GM19324 (cell line): ENCODE data around the gene TRRAP.

ENCODE experiments used
- ATAC-seq: cut with Tn5 transposase; IDR thresholded peaks from one replicate; pipeline ENCODE4 v1.9.1; 2021; ENCODE audit warnings: mild to moderate bottlenecking, moderate library complexity; ENCODE audit not compliant: unreplicated experiment, low FRiP score

TRRAP gene

DNA sequence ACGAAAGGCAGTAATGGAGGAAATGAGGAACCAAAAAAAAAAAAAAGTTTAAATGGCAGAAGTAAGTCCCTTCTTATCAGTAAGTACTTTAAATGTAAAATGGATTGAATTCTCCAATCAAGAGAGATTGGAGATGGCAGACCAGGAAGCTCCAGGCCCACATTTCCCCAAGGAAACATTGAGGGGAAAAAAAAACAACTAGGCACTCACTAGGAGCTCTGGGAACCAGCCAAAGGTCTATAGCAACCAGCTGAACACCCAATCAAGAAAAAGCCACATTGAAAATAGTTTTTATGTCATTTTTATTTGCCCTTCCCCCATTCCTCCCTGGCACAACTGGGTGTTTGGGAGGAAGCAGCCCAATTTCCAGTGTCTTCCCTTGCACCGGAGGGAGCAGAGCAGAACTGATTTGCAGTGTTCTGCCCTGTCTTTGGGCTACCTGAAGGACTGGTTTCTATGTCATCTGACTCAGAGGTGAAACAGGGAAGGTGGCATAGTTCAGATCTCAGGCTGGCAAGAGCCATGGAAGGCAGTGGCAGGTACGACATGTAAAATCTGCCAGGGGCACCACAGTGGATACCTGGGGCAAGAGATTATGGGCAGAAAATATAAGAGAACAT is 143.7 kb downstream of the TRRAP start:
- no peak for ATAC-seq

DNA sequence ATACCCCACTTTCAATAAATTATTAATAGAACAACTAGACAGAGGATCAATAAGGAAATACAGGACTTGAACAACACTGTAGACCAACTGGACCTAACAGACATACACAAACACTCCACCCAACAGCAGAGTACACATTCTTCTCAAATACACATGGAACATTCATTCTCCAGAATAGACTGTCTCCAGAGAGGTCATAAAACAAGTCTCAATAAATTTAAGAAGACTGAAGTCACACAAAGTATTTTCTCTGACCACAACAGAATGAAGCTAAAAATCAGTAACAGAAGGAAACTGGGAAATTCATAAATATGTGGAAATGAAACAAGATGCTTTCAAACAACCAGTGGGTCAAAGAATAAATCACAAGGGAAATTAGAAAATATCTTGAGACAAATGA is 145.7 kb downstream of the TRRAP start:
- ATAC-seq = no peak

DNA sequence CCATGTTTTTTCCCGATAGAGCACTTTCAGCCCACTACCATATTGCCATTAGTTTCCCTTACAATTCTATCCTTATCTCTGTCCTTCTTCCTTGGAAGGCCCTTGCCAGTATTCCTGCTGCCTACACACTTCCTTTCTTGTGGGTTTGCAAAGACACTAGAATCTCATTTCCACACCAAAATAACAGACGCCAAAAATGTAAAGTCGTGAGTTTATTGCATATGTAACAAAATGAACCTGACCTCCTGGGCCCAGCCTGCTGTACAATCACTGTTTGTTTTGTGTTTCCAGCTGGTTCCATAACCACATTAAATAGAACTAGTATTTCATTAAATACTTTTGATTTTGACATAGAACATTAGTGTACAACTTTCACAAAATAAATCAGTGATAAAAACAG is 148.9 kb downstream of the TRRAP start:
- no peak for ATAC-seq

DNA sequence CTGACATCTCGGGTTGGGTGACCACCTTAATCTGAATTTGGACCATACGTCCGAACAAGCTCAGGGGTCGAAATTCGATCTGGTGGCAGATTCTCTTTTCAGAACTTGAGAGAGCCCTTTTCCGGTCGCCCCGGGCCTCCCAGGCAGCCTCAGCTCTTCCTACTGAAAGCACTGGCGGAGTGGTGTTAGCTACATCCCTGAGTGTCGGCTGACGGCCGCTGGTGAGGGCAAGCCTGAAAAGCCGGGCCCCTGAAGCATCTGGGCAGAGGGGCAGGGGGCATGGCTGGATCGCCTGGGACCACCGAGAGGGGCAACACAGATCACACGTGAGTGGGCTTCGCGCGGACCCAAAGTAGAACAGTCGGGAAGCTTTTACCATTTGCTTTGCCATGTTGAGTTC is 149.5 kb downstream of the TRRAP start:
- no peak for ATAC-seq

DNA sequence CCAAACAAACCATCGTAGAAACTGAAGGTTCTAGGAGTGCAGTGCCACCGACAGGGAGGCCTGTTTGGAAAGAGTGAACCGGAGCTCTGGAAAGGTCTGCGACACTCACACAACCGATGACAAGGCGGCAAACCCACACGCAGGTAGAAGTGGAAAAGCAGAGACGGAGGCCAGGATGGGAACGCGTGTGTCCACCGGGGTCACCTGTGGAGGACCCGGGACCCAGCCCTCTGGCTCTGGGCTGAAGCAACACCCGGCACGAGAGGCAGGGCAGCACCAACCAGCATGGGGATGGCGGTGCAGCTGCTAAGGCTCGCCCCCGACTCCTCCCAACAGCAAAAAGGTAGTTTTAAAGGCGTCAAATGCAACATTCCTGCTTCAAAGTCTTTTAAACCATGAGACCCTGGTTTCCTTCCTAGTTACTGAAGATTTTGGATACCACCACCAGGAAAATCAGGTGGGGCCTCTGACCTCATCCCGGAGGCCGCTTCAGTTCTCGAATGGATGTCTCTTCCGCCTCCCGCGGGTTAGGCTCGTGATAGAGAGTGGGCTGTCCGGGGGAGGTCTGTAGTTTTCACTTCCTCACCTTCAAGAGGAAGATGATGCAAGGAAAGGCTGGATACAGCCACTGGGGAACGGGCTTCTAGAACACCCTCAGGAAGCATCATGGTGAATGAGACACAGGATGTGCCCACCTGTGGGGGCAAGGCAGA is 150.1 kb downstream of the TRRAP start:
- no peak for ATAC-seq

DNA sequence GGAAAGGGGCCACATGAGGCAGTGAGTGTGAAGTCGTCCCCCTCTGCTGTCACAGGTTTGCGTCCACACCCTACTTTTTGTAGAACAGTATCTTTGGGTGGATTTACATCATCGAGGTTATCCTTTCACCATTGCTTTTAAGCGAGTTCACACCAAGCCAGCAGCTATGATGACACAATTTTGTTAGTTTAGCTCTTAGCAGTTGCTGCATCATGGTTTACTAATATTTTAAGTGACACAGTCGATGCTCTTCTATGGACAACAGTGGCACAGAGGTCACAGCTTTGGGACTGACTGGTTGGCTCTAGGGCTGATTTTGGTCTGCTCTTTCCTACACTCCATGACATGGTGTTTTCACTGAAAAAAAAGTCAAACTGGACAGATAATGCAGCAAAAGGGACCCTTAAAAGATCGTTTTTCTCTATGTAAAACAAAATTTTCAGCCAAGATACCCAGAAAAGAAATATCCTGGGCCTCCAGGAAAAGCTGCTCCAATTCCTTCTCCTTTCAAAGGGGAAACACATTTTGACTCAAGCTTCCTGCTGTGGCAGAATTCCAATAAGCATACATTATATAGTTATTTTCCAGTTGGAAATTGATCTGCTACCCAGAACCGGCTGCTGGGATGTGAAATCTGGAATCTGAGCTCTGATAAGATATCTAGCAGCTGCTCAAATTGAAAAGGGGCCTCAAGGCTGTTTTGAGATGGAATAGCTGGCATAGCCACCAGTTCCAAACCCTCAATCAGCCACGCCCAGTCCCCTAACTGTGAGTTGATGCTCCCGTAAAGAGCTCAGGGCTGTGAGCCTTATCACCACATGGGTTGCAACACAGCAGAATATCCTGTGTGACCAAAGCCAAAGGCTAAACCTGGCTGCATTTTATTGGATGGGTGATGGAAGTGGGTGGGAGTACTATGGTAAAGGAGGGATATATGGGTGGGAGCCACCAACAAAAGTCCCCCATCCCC is 151.4 kb downstream of the TRRAP start:
- ATAC-seq = no peak

DNA sequence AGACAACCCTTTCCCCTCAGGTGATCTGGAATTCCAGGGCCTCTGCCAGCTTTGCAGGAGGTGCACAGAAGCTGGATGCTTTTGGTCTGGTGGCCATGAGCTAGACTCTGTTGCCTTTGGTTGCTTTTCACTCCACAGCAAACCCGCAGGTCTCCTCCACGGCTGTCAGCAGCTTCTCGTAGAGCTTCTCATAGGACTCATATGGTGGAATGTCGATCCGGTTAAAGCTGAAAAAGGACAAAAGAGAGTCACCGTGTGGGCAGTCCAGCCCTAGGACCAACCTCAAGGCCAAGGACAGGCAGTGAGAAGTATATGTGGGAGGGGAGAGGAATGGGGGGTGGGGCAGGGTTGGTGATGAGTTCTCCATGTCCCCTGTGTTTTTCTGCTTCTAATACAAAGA is 152.1 kb downstream of the TRRAP start:
- no peak for ATAC-seq

DNA sequence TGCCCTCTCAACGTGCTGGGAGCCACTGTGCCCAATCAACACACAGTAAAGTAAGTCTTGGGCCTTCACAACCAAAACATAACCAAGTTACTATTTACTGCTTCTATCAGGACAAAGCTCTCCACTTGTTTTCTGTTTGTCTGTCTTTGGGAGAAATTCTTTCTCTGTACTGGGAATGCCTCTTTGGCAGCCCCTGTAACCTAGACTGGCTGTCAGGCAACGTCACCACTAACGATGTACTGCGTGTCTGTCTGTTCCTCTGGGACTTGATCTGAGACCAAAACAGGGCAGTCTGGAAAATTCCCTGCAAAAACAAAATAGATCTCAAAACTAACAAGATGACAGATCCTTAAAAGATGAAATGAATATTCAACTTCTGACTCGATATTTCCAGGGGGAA is 152.6 kb downstream of the TRRAP start:
- ATAC-seq = no peak

DNA sequence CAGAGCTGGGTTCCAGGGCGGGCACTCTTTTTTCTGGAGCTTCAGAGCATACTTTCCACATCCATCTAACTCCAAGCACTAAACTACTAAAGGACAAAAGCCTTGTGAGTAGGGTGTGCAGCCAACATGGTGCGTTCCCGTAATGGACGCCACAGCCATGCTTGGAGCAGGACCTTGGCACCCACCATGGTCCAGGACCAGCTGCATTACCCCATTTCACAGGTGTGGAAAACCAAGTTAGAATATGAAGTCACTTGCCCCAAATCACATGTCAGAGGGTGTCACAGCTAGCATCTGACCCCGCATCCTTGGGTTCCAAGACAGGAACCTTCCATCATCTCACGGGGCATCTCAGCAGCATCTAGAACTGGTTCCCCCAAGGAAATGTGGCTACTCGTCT is 153.2 kb downstream of the TRRAP start:
- ATAC-seq = no peak

DNA sequence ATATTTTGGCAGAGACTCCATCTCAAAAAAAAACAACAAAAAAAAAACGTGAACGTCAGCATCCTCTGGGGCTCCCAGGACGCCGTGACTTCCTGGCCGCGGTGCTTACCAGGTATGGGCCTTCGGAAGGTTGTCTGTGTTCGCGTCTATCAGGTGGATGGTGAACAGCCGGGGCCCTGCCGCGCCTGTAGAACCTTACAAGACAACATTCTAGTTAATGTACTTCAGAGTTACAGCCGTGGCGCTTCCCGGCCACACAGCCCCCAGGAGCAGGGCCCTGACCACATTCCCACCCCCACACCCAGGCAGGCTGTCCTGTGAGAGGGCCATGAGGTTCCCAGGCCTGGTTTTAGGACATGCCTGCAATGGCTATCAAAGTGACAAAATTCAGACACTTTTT is 154.6 kb downstream of the TRRAP start:
- ATAC-seq = no peak

DNA sequence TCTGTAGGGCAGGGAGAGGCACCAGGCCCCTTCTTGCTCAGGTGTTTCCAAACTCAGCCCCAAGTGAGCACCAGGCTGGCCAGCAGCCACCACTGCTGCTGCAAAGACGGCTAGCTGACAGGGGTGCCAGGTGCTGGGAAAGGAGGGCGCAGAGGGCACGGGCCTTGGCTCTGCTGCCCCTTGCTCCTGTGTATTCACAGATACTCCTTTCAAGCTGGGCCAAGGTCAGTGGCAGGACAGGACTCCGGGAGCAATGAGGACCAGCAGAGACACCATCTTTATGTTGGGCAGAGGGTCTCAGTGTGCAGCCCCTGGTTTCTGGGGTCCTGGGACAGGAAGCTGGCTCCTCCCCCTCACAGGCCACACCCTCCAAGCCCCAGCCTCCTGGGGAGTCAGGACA is 155.4 kb downstream of the TRRAP start:
- no peak for ATAC-seq

DNA sequence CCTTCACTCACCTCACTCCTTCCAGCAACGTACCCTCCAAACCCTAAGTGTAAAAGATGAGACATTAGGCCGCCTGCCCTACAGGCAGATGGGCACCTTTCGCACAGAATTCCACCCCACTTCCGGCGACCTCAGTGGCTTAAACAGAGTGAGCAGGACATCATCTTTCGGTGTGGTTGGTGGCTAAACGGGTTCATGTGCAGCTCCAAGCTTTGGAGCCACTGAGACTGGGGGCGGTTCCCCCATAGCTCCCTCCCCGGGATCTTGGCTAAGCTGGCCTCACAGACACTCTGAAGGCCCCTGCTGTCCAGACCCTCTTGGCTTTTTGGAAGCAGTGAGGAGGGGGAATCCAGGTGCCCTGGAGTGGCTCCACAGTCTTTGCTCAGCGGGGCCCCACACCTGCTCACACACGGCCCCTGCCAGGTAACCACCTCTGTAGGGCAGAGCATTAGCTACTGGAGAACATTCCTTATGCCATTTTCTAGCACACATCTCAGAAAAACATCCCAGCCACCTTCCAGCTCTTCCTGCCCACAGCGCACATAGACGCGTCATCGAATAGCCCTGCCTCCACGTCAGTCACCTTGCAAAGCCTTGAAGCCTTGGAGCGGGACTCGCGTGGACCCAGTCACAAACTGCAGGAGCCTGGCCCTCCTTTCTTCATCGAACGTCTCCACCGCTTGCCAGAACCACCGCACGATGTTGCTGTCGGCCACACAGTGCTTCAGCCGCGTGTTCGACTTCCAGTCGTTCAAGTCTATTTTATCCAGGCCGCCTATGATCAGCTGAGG is 156.8 kb downstream of the TRRAP start:
- ATAC-seq = no peak

DNA sequence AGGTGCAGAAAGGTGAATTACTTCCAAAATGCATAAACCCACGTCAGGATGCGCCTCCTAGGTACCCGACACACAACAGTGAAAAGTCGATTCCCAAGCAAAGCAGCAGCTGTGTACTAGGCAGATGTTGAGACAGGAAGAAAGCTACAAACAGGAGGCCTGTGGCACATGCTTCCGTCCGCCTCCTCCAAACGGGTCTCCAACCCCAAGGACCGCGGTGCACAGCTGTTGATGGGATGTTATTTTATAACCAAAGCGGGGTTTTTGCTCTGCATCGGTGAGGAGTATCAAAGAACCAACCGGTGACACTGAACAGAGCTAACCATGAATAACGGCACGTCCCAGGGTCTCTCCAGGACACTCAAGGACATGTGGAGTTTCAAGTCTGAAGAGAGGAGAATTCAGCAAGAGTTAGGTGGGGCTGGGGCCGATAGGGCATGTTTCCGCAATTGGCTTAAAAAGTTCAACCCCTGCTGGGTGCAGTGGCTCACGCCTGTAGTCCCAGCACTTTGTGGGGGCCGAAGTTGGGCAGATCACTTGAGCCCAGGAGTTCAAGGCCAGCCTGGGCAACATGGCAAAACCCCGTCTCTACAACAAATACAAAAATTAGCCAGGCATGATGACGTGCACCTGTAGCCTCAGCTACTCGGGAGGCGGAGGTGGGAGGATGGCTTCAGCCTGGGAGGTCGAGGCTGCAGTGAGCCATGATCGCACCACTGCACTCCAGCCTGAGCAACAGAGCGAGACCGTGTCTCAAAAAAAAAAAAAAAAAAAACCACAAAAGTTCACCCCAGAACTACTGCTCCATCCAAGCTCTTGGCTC is 157.6 kb downstream of the TRRAP start:
- no peak for ATAC-seq

DNA sequence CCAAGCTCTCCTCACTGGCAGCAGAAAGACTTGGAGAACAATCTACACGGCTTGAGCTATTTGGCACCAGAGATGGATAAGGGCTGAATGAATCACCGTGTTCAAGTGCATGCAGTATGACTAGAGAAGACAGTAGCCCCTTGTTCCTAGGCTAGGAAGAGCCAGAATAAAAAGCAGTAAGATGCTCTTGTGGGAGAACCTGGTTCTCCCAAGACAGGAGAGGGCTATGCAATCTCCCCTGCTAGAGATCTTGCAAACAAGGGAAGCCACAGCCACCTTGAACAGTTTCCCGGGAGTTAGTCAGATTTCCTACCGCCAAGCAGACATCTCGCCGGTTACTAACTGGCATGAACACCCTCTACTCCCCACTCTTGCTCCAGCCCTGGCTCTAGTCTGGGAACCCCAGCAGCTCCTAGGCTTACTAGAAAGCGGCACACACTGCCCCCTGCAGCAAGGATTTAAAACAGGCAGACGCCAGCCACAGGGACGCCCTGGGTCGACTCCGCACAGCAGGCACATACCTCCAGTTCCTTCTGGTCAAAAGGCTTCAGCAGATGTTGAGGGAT is 158.3 kb downstream of the TRRAP start:
- ATAC-seq = no peak

DNA sequence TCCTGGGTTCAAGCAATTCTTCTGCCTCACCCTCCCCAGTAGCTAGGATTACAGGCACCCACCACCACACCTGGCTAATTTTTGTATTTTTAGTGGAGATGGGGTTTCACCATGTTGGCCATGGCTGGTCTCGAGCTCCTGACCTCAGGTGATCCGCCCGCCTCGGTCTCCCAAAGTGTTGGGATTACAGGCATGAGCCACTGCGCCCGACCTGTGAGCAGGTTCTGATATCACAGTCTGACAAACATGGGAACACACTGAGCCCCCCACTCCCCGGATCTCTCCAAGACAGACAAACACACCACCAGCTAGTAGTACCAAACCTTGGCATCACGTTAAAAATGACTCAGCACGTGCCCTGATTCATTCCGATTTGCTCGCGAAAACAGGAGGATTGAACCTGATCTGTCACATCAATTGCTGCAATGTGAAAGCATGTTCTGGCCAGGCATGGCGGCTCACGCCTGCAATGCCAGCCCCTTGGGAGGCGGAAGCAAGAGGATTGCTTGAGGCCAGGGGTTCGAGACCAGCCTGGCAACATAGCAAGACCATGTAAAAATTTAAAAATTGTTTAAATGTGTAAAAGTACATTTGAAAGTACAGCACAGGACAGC is 159.1 kb downstream of the TRRAP start:
- ATAC-seq = no peak

DNA sequence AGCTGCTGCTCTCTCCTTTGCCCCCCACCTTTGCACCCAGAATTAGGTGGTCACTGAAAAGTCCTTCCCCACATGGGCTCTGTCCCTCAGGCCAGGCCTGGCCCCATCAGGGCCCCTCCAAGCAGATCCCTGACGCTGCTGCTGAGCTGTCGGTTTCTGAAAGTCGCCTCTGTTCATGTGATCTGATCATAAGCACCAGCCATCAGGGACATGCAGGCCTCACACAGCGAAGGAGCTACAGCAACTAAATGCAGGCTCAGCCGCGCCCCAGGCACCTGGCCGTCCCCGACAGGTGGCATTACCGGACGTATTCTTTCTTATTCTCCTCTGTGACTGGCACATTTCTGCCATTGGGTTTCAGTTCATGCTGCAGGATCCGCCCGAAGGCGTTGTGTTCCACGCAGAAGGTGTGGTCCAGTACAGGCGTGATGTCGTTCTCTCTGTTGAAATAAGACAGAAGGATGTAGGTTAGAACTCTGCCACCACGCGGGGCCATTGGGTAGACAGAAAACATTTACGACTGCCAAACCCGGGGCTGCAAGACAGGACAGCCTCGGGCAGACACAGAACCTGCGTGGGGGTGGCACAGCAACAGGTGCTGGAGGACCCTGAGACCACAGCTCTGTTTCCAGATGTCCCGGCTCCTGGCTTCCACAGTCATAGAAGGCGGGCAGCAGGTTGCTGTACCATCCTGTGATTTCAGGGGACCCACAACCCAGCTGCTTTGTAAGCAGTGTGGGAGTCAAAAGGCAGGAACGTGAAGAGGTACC is 159.9 kb downstream of the TRRAP start:
- no peak for ATAC-seq

DNA sequence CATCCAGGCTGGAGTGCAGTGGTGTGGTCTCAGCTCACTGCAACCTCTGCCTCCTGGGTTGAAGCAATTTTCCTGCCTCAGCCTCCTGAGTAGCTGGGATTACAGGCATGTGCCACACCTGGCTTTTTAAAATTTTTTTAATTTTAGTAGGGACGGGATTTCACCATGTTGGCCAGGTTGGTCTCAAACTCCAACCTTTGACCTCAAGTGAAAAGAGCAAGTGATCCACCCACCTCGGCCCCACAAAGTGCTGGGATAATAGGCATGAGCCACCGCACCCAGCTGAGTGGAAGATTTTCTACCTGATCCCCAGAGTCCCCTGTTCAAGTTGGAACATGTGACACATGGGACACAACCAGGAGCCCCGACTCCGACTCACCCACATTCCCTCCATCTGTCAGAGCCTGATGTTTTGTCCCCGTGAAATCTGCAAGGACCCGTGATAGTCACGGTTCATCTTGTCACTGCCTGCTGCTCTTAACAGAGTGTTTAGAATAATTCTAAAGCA is 161.1 kb downstream of the TRRAP start:
- ATAC-seq = no peak
